Activated CD8-positive, alpha-beta memory T cell treated with anti-CD3 and anti-CD28 coated beads for 36 hours (primary cell): ENCODE results near the gene IL1RN. TPM values are rescaled to one million over a fixed set of nuclear protein-coding genes. Genes with fewer than 3 reads are reported as not detected.
"Not testable (repeated sequence)": the region's sequence is repeated elsewhere in the genome, so short reads cannot be mapped to it uniquely, and the experiment has no call there.

Source experiments
- CTCF ChIA-PET: fragments of 350-600 bp; sonication (Branson Sonifier 250); formaldehyde crosslinking; loops from one replicate; lab custom pipeline; 2021; ENCODE audit warnings: antibody characterized with exemption; lab: Charles Lee
- POLR2A ChIA-PET: fragments of 350-600 bp; sonication (Branson Sonifier 250); formaldehyde crosslinking; loops from one replicate; lab custom pipeline; 2021; ENCODE audit warnings: antibody characterized with exemption; lab: Charles Lee
- total RNA-seq, 2 experiments: library from RNA; stranded (reverse); gene quantifications; one replicate each; pipeline ENCODE4 v1.2.3, GENCODE V29; 2021

Gene IL1RN
- total RNA-seq, result under 1 TPM; 0.78 to 0.91 TPM

- POLR2A ChIA-PET, result no interaction called here
- CTCF ChIA-PET, result interaction anchor here (1.4 kb wide), 1 partner anchor 72 kb away, joined by 3 read pairs; no protein-coding TSS in a partner anchor
Observed at GRCh38 chr2:113126845-113127645, at the start of gene IL1RN. IL1RN (plus strand) TSS chr2:113127598; CDS start chr2:113127625, 27 bp downstream.

GRCh38 chr2:113077921-113078320 lies 49.5 kb upstream of the IL1RN start:
- ChIA-PET CTCF (interaction anchor here (1.0 to 1.4 kb wide), 2 partner anchors 67 to 121 kb away, joined by 3 to 4 read pairs; no protein-coding TSS in a partner anchor), POLR2A (no interaction called here)

- ChIA-PET POLR2A (no interaction called here), CTCF (interaction anchor here (1.0 to 1.4 kb wide), 2 partner anchors 66 to 120 kb away, joined by 3 to 4 read pairs; no protein-coding TSS in a partner anchor)
Observed at GRCh38 chr2:113078350-113078839, 49.0 kb upstream of the IL1RN start.

- CTCF ChIA-PET, result interaction anchor here (0.8 to 2.4 kb wide), 12 partner anchors 14 to 163 kb away, joined by 3 to 25 read pairs (median 4); no protein-coding TSS in a partner anchor
- POLR2A ChIA-PET, result no interaction called here
Observed at GRCh38 chr2:113079131-113079530, 48.3 kb upstream of the IL1RN start.

- POLR2A ChIA-PET, result no interaction called here
- CTCF ChIA-PET, result interaction anchor here (0.5 to 2.4 kb wide), 26 partner anchors 8 to 310 kb away, joined by 3 to 25 read pairs (median 4); no protein-coding TSS in a partner anchor
Observed at GRCh38 chr2:113080134-113080533, 47.3 kb upstream of the IL1RN start.

GRCh38 chr2:113081488-113082210 lies 45.7 kb upstream of the IL1RN start:
- CTCF ChIA-PET, result interaction anchor here (0.6 to 2.4 kb wide), 7 partner anchors 56 to 118 kb away, joined by 3 to 25 read pairs (median 4); no protein-coding TSS in a partner anchor
- POLR2A ChIA-PET, result no interaction called here

GRCh38 chr2:113083296-113083695 lies 44.1 kb upstream of the IL1RN start:
- ChIA-PET POLR2A (no interaction called here), CTCF (interaction anchor here (0.8 to 2.4 kb wide), 4 partner anchors 38 to 121 kb away, joined by 3 to 9 read pairs (median 3); no protein-coding TSS in a partner anchor)

GRCh38 chr2:113084249-113085000 lies 43.0 kb upstream of the IL1RN start:
- ChIA-PET CTCF (interaction anchor here (0.9 to 1.7 kb wide), 5 partner anchors 51 to 120 kb away, joined by 3 to 4 read pairs (median 3); no protein-coding TSS in a partner anchor), POLR2A (no interaction called here)

- POLR2A ChIA-PET, result no interaction called here
- CTCF ChIA-PET, result interaction anchor here (0.9 to 1.7 kb wide), 4 partner anchors 41 to 114 kb away, joined by 3 to 4 read pairs (median 3); no protein-coding TSS in a partner anchor
Observed at GRCh38 chr2:113085542-113085941, 41.9 kb upstream of the IL1RN start.

- POLR2A ChIA-PET, result no interaction called here
- CTCF ChIA-PET, result interaction anchor here (1.0 to 1.5 kb wide), 2 partner anchors 160 to 302 kb away, joined by 3 to 4 read pairs; no protein-coding TSS in a partner anchor
Observed at GRCh38 chr2:113088213-113088992, 39.0 kb upstream of the IL1RN start.

- ChIA-PET POLR2A (interaction anchor here (1.4 kb wide), 1 partner anchor 14 kb away, joined by 3 read pairs; no protein-coding TSS in a partner anchor), CTCF (interaction anchor here (1.0 to 1.1 kb wide), 2 partner anchors 10 to 14 kb away, joined by 4 read pairs; no protein-coding TSS in a partner anchor)
Observed at GRCh38 chr2:113089916-113090315, 37.5 kb upstream of the IL1RN start.

- POLR2A ChIA-PET, result no interaction called here
- CTCF ChIA-PET, result no interaction called here
Observed at GRCh38 chr2:113091231-113091896, 36.0 kb upstream of the IL1RN start.

- ChIA-PET CTCF (interaction anchor here (1.1 kb wide), 1 partner anchor 13 kb away, joined by 3 read pairs; no protein-coding TSS in a partner anchor), POLR2A (interaction anchor here (0.6 kb wide), 1 partner anchor 114 kb away, joined by 3 read pairs; no protein-coding TSS in a partner anchor)
Observed at GRCh38 chr2:113092864-113093612, 34.4 kb upstream of the IL1RN start.

- CTCF ChIA-PET, result no interaction called here
- POLR2A ChIA-PET, result interaction anchor here (0.6 kb wide), 1 partner anchor 113 kb away, joined by 3 read pairs; no protein-coding TSS in a partner anchor
Observed at GRCh38 chr2:113093613-113093977, 33.8 kb upstream of the IL1RN start.

GRCh38 chr2:113096306-113096705 lies 31.1 kb upstream of the IL1RN start:
- POLR2A ChIA-PET, result not testable (repeated sequence)
- CTCF ChIA-PET, result interaction anchor here (0.7 kb wide), 1 partner anchor 16 kb away, joined by 3 read pairs; no protein-coding TSS in a partner anchor
